ENCODE results near the gene PEMT.

Gene PEMT

GRCh38 chr17:17553217-17554195 lies 38.0 kb downstream of the PEMT start:
- no peak for DNase-seq (ENCODE audit: low read depth in 2 of 2)

- DNase-seq (ENCODE audit: low read depth in 2 of 2): no peak
These were observed 38.9 kb downstream of the PEMT start for GRCh38 chr17:17552351-17553216.

GRCh38 chr17:17551361-17551760 lies 40.1 kb downstream of the PEMT start:
- DNase-seq (ENCODE audit: low read depth in 2 of 2): no peak

GRCh38 chr17:17549732-17550366 lies 41.7 kb downstream of the PEMT start:
- no peak for DNase-seq (ENCODE audit: low read depth in 2 of 2)

- DNase-seq (ENCODE audit: low read depth in 2 of 2): no peak
These were observed 43.5 kb downstream of the PEMT start for GRCh38 chr17:17548044-17548443.

- no peak for DNase-seq (ENCODE audit: low read depth in 2 of 2)
These were observed 44.2 kb downstream of the PEMT start for GRCh38 chr17:17547210-17547764.

GRCh38 chr17:17546399-17547185 lies 44.9 kb downstream of the PEMT start:
- no peak for DNase-seq (ENCODE audit: low read depth in 2 of 2)

- DNase-seq (ENCODE audit: low read depth in 2 of 2): no peak
These were observed 45.5 kb downstream of the PEMT start for GRCh38 chr17:17545984-17546383.

GRCh38 chr17:17545031-17545820 lies 46.3 kb downstream of the PEMT start:
- DNase-seq (ENCODE audit: low read depth in 2 of 2): no peak

- DNase-seq (ENCODE audit: low read depth in 2 of 2): no peak
These were observed 48.4 kb downstream of the PEMT start for GRCh38 chr17:17542906-17543635.

GRCh38 chr17:17541640-17542001 lies 49.9 kb downstream of the PEMT start:
- no peak for DNase-seq (ENCODE audit: low read depth in 2 of 2)

- no peak for DNase-seq (ENCODE audit: low read depth in 2 of 2)
These were observed 50.4 kb downstream of the PEMT start for GRCh38 chr17:17540935-17541639.

- no peak for DNase-seq (ENCODE audit: low read depth in 2 of 2)
These were observed 51.1 kb downstream of the PEMT start for GRCh38 chr17:17540278-17540906.

GRCh38 chr17:17539591-17539990 lies 51.9 kb downstream of the PEMT start:
- DNase-seq (ENCODE audit: low read depth in 2 of 2): no peak

GRCh38 chr17:17538417-17539391 lies 52.8 kb downstream of the PEMT start:
- no peak for DNase-seq (ENCODE audit: low read depth in 2 of 2)

GRCh38 chr17:17537311-17538099 lies 54.0 kb downstream of the PEMT start:
- DNase-seq (ENCODE audit: low read depth in 2 of 2): no peak
